ENCODE results near the gene DOCK9. TPM values are rescaled to one million over a fixed set of nuclear protein-coding genes. Genes with fewer than 3 reads are reported as not detected.
A peak's percentile ranks its signal among the peaks of the same experiment; 100 is the strongest.

Gene DOCK9
- total RNA-seq, 1 donor from 2014 or later = 311 TPM

GRCh38 chr13:98951266-98951665 lies 26.6 kb downstream of the DOCK9 start:
- DNase-seq (ENCODE audit: low read depth, low spot score) = no peak

DNA sequence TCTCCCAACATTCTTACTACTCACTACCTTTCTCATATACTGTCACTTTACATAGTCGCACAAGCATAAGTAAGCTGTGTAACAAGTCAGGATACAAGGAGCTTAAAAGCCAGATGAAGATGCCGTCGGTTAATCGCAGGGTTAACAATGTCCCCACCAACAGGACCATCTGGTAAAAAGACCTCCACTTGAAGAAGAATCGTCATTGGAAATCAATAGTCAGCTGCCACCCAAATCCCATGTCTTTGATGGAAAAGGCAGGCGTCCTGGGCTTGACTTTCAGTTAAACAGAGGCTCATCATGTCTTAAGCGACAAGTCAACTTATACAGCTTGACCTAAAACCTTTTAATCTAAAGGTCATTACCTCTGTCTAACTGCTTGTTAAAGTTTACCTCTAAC lies 27.2 kb downstream of the DOCK9 start:
- no peak for DNase-seq (ENCODE audit: low read depth, low spot score)

- peak; percentile 57 for DNase-seq (ENCODE audit: low read depth, low spot score)
These were observed 29.9 kb downstream of the DOCK9 start for GRCh38 chr13:98947925-98948324.

DNA sequence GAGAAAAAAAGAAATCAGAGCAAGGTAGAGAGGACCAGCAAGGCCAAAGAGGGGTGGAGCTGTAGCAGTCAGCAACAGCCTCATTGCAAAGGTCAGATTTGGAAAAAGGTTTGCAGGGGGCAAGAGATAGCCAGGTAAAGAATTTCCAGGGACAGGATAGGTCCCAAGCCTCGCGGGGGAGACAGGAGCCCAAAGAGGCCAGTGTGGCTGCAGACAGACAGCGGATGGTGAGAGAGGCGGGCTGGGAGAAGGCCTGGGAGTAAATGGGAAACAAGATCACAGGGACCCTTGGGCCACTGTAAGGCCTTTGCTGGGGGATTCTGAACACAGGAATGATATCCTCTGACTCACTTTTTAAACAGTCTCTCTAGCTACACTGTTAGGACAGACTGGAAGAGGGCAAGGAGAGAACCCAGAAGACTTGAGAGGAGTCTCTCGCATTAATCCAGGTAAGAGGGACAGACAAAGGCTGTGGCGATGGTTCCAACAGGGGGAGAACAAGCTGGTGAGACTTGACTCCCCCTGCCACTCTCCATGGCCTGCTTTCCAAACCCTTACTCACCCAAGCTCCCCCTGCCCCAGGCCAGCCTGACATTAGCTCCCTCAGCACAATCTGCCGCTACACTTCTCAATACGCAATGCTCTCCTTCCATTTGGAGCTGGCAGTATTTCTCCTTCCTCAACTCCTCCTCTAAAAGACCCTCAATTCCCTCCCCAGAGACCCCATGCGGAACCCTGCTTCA lies 31.8 kb downstream of the DOCK9 start:
- no peak for DNase-seq (ENCODE audit: low read depth, low spot score)

- DNase-seq (ENCODE audit: low read depth, low spot score) = no peak
These were observed 33.5 kb downstream of the DOCK9 start for GRCh38 chr13:98944336-98944735.

DNA sequence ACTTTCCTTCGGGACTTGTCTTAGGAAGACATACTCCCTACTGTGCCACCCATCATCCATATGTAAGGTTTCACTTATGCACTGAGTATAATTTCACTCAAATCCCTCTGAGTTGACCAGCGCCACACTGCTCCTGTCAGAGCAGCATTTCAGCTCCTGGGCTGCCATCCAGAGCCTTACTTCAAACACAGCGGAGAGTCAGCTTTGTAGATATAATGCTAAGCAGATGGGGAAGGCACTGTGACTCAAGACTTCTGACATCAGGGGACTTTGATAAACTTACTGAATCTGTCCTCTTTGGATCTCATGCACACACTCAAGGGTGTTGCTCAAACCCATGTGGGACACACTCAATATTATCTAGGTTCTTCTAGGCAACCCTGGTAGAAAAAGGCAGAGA lies 34.9 kb downstream of the DOCK9 start:
- no peak for DNase-seq (ENCODE audit: low read depth, low spot score)

DNA sequence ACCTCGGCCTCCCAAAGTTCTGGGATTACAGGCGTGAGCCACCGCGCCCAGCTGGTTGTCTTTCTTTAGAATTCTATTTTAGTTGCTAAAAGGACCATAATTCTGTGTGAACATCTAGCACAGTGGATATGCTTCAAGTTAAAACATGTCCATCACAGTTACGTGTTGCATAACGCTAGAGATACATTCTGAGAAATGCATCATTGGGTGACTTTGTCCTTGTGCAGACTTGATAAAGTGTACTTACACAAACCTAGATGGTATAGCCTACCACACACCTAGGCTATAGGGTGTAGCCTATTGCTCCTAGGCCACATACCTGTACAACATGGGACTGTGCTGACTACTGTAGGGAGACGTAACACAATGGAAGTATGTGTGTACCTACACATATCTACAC lies 35.4 kb downstream of the DOCK9 start:
- DNase-seq (ENCODE audit: low read depth, low spot score) = no peak

- DNase-seq (ENCODE audit: low read depth, low spot score) = no peak
These were observed 36.3 kb downstream of the DOCK9 start for GRCh38 chr13:98941536-98941935.

- DNase-seq (ENCODE audit: low read depth, low spot score) = no peak
These were observed 36.7 kb downstream of the DOCK9 start for GRCh38 chr13:98941126-98941525.

GRCh38 chr13:98940325-98941001 lies 37.4 kb downstream of the DOCK9 start:
- no peak for DNase-seq (ENCODE audit: low read depth, low spot score)

DNA sequence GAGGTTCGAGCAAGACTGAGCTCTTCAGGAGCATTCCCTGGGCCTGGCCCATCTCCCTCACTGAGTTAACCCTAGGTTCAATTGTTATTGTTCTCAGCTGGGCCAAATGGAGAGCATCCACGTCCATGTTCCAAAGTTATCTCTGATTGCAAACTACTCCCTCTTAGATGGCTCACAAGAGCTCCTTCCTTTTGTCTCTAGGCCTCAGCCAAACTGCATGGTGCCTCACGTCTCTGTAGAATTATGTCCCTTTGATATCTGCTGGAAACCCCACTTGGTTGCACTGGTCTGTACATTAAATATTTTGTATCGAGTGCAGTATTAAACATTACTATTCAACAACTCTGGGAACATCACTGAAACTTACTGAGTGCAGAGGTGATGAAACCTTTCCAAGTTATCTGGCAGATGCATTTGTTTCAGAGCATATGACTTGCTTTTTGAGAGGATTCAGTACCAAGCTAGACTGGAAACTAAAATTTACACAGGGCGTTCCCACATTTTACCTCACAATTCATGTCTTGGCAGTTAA lies 38.1 kb downstream of the DOCK9 start:
- DNase-seq (ENCODE audit: low read depth, low spot score) = no peak

GRCh38 chr13:98938801-98939200 lies 39.1 kb downstream of the DOCK9 start:
- no peak for DNase-seq (ENCODE audit: low read depth, low spot score)

GRCh38 chr13:98937911-98938381 lies 39.9 kb downstream of the DOCK9 start:
- DNase-seq (ENCODE audit: low read depth, low spot score) = no peak

DNA sequence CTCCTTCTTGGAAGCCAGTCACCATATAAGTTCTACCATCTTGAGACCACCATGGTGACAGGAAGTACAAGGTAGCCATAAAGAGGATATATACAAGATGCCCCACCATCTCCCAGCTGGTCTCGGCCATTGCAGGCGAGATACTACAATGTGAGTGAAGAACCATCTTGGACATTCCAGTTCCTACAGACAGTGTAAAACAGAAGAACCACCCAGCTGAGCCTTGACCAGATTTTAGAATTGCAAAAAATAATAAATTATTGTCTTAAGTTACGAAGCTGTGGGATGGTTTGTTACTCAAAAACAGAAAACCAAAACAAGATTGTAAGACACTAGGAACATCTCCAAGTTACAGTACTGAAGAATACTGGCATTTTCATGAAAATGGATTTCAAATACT lies 43.6 kb downstream of the DOCK9 start:
- DNase-seq (ENCODE audit: low read depth, low spot score) = no peak

GRCh38 chr13:98930151-98930591 lies 47.7 kb downstream of the DOCK9 start:
- no peak for DNase-seq (ENCODE audit: low read depth, low spot score)

- peak; percentile 54 for DNase-seq (ENCODE audit: low read depth, low spot score)
These were observed 49.6 kb downstream of the DOCK9 start for GRCh38 chr13:98927951-98928927.

DNA sequence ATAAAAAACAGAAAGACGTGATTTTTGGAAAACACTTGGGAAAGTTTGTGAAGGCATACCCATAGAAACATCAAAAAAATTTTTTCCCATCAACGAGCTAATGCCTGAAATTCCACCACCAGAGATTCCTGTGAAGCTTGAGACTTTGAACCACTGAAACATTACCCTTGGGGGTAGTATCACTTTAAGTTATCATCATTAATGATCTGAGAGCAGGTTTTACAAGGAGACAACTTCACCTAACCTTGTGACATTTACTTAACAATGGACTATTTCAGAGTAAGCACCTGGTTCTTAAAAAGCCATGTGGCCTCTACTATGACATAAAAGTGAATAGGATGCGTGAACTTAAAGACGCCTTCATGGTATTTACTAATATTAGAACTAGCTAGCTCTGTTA lies 51.9 kb downstream of the DOCK9 start:
- DNase-seq (ENCODE audit: low read depth, low spot score) = no peak

DNA sequence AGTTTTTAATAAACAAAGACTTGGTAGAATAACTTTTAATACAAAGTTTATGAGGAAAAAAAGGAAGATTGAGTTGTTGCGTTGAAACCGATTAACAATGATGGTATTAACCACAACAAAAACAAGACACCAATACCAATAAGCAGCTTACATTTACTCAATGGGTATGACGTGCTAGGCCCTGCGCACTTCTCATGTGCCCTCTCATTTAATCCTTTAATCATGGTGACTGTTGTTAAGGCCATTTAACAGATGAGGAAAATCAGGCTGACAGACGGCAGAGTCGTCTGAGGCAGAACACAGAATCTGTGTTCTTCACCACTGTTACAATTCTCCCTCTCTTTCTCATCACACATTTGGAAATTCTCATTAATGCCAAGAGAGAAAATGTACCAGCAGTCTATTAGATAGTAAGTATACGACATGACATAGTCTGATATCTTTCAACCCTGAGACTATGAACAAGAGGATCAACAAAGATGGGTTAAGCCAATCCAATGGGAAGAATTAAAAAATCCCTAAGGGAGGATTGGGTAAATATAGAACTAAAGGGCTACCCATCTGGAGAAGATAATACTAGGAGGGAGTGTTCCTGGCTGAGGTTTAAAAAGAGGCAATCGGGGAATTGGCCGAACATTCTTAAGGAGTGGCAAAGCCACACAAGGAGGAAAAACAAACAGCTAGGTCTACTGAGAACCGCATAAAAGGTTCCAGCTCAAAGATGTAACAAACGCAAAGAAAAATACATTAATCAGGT lies 54.0 kb downstream of the DOCK9 start:
- no peak for DNase-seq (ENCODE audit: low read depth, low spot score)

- DNase-seq (ENCODE audit: low read depth, low spot score) = no peak
These were observed 55.6 kb downstream of the DOCK9 start for GRCh38 chr13:98922306-98922705.

DNA sequence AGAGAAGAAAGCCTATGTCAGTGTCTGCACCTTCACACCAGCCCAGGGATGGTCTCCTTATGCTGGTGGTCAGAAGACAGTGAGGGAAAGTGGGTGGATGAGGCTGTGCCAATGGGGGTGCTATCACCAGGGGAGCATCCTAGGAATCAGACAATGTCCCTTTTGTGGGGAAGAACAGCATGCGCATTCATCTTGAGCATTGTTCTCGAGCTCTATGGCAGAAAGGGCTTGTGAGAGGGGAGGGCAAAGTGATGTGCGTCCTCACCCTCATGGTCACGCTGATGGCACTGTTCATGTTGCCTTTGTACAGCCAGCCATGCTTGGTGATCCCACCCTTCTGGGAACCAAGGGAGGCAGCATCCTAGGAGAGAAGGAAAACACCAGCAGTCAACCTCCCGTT lies 56.1 kb downstream of the DOCK9 start:
- DNase-seq (ENCODE audit: low read depth, low spot score) = no peak

All from pulmonary artery endothelial cell (primary cell).